ENCODE measurements around the gene ICA1L. TPM values are rescaled to one million over a fixed set of nuclear protein-coding genes. Genes with fewer than 3 reads are reported as not detected.

ICA1L gene
- total RNA-seq, 3 donors from 2014 or later, result 1.6 to 12.7 (median 2.6) TPM

GRCh38 chr2:202743613-202744012, 128.0 kb downstream of the ICA1L start:
- ATAC-seq (no peak), DNase-seq (no peak)
- Histone ChIP-seq H3K9me3 (peaks cover 17% of the 10 kb centered on the region), H3K4me3 (no peak overlapping the region), H3K4me1 (ENCODE audit: low read depth) (no peaks in the 10 kb centered on the region), H3K36me3 (ENCODE audit: low read depth) (no peaks in the 10 kb centered on the region)
- intact Hi-C loops (cut with DNase I, micrococcal nuclease), result no loop called here
- TF ChIP-seq CTCF (IDR thresholded peaks at IDR 0.05), result no peak

- H3K4me1 ChIP-seq (ENCODE audit: low read depth), result no peaks in the 10 kb centered on the region
- no peaks in the 10 kb centered on the region for H3K36me3 ChIP-seq (ENCODE audit: low read depth)
- H3K9me3 ChIP-seq, result peaks cover 14% of the 10 kb centered on the region
- DNase-seq (no peak), ATAC-seq (no peak)
- TF ChIP-seq CTCF (IDR thresholded peaks at IDR 0.05), result no peak
- intact Hi-C loops (cut with DNase I, micrococcal nuclease), result no loop called here
- no peak overlapping the region for H3K4me3 ChIP-seq
Observed at GRCh38 chr2:202736826-202737225, 134.7 kb downstream of the ICA1L start.

- Histone ChIP-seq H3K36me3 (ENCODE audit: low read depth) (no peaks in the 10 kb centered on the region), H3K9me3 (no peaks in the 10 kb centered on the region), H3K4me3 (no peak overlapping the region), H3K4me1 (ENCODE audit: low read depth) (no peaks in the 10 kb centered on the region)
- DNase-seq (no peak), ATAC-seq (no peak)
- intact Hi-C loops (cut with DNase I, micrococcal nuclease), result no loop called here
- TF ChIP-seq CTCF (IDR thresholded peaks at IDR 0.05), result no peak
Observed at GRCh38 chr2:202726070-202726469, 145.5 kb downstream of the ICA1L start.

- DNase-seq (no peak), ATAC-seq (no peak)
- Histone ChIP-seq H3K9me3 (no peaks in the 10 kb centered on the region), H3K36me3 (ENCODE audit: low read depth) (no peaks in the 10 kb centered on the region), H3K4me3 (no peak overlapping the region), H3K4me1 (ENCODE audit: low read depth) (no peaks in the 10 kb centered on the region)
- intact Hi-C loops (cut with DNase I, micrococcal nuclease), result no loop called here
- TF ChIP-seq CTCF (IDR thresholded peaks at IDR 0.05), result no peak
Observed at GRCh38 chr2:202723746-202724145, 147.8 kb downstream of the ICA1L start.

Other genes starting within 250 kb of the ICA1L start
- 10 to 100 TPM; 11.5 to 21.7 (median 15.4) TPM for gene FAM117B, start 236.8 kb downstream of the ICA1L start, total RNA-seq
- gene WDR12, start 39.9 kb upstream of the ICA1L start, total RNA-seq, result 10 to 100 TPM; 30.4 to 44.3 (median 32.8) TPM
- gene CARF, start 40.5 kb upstream of the ICA1L start, total RNA-seq, result 10 to 100 TPM in 1 of 3 donors, 1 to 10 TPM in 2; 7.0 to 12.3 (median 9.8) TPM
- gene NBEAL1, start 143.1 kb upstream of the ICA1L start, total RNA-seq, result 100 to 1,000 TPM in 1 of 3 donors, 10 to 100 TPM in 2; 55.0 to 107 (median 81.0) TPM